Stomach (tissue), 9 donors: Measurements from ENCODE around the gene FLT3LG. TPM values are rescaled to one million over a fixed set of nuclear protein-coding genes. Genes with fewer than 3 reads are reported as not detected.
A peak's percentile ranks its signal among the peaks of the same experiment; 100 is the strongest.

Experiments used
- DNase-seq, 2 donors: peaks; one replicate each; pipeline versions ENCODE4 v3.0.0 to v3.0.0-alpha.2; 2013 to 2019
- H3K27ac ChIP-seq, 5 donors: fragments of 200-600 bp in 4 of 5; sonication (generic) in 4 of 5; one replicate each; pipeline ENCODE4 v1.5.1; 2013 to 2019; ENCODE audit warnings: mild to moderate bottlenecking in 1 of 5, moderate library complexity in 1 of 5
- H3K27me3 ChIP-seq, 3 donors: fragments of 200-600 bp; sonication (generic); one replicate each; pipeline ENCODE4 v1.5.1; 2017 to 2019; ENCODE audit warnings: mixed run types in 1 of 3
- H3K36me3 ChIP-seq, 4 donors: fragments of 200-600 bp; sonication (generic); 1 replicate in 3 of 4; 2 replicates in 1 of 4; pipeline ENCODE4 v1.5.1; 2016 to 2019
- H3K4me1 ChIP-seq, 4 donors: fragments of 200-600 bp; sonication (generic); one replicate each; pipeline ENCODE4 v1.5.1; 2016 to 2019
- H3K4me3 ChIP-seq, 4 donors: fragments of 200-600 bp; sonication (generic) in 3 of 4; one replicate each; pipeline ENCODE4 v1.5.1; 2016 to 2019; ENCODE audit warnings: mild to moderate bottlenecking in 1 of 4
- H3K9me3 ChIP-seq, 4 donors: fragments of 200-600 bp; sonication (generic); one replicate each; pipeline ENCODE4 v1.5.1; 2016 to 2019
- CTCF ChIP-seq, 7 experiments: fragments of 450-650 bp in 4 of 7; fragments of 200-600 bp in 3 of 7; sonication (generic) in 3 of 7; IDR thresholded peaks; one replicate each; pipeline ENCODE4 v1.5.1; 2016 to 2019; ENCODE audit warnings: antibody characterized with exemption in 7 of 7, control low read depth in 2 of 7, mild to moderate bottlenecking in 1 of 7
- EP300 ChIP-seq: sonication (generic); formaldehyde crosslinking; IDR thresholded peaks from one replicate; pipeline ENCODE4 v1.6.1; 2017; ENCODE audit warnings: antibody characterized with exemption
- POLR2A ChIP-seq, 4 donors: fragments of 450-650 bp; IDR thresholded peaks; one replicate each; pipeline ENCODE4 v1.6.1; 2016; ENCODE audit warnings: antibody characterized with exemption in 4 of 4, control low read depth in 2 of 4, mild to moderate bottlenecking in 1 of 4, moderate library complexity in 1 of 4
- POLR2AphosphoS5 ChIP-seq, 3 donors: sonication (generic); formaldehyde crosslinking; IDR thresholded peaks; one replicate each; pipeline ENCODE4 v1.6.1; 2016; ENCODE audit warnings: antibody characterized with exemption in 3 of 3
- WGBS, 5 donors: extraction: QIAGEN DNeasy Blood & Tissue Kit in 3 of 5; methylation state at CpG; one replicate each; pipeline versions ENCODE4 v1.1.5 to v1.1.7; 2013 to 2018; 5-methylcytosine and 5-hydroxymethylcytosine counted together
- intact Hi-C: fragments of 100-400 bp; cut with DNase I; formaldehyde crosslinking; loops from one replicate; pipeline ENCODE4 v1.15.1; 2023; ENCODE audit warnings: low total_unique reads
- polyA plus RNA-seq, 3 donors: library from polyadenylated mRNA; stranded (reverse); fragments of 200-250 nt; gene quantifications; one replicate each; pipeline ENCODE4 v1.2.3, GENCODE V29; 2013
- total RNA-seq, 5 donors: library from RNA; depleted of rRNA; stranded (reverse); fragments of >200 nt; gene quantifications; one replicate each; pipeline versions ENCODE4 v1.1.0 to v1.2.3, GENCODE V29; 2014 to 2016
- donor health status: healthy with polysubstance abuse.
- donor health status: Bipolar disorder and iron deficiency.
- donor health status: healthy.

Gene FLT3LG
- total and polyA plus RNA-seq, 8 donors: 1.3 to 14.5 (median 11.0) TPM; not detected in 3

GRCh38 chr19:49492573-49493405 lies 18.8 kb downstream of the FLT3LG start:
- intact Hi-C loops: no loop called here
- Histone ChIP-seq H3K36me3 (peaks cover 42 to 56% (median 50%) of the 10 kb centered on the region in 4 donors), H3K4me3 (no peak overlapping the region), H3K27ac (peak overlapping the region in 2 of 5 donors; percentile 4 to 36), H3K4me1 (peaks cover 38 to 63% (median 56%) of the 10 kb centered on the region in 4 donors), H3K27me3 (no peaks in the 10 kb centered on the region), H3K9me3 (no peaks in the 10 kb centered on the region)
- DNase-seq: peak in 1 of 2 donors; percentile 31
- WGBS, 5 donors: 41 to 62% (median 51%) methylated on average over 12 of the region's 12 CpGs
- TF ChIP-seq CTCF (IDR thresholded peaks at IDR 0.05): no peak
- TF ChIP-seq POLR2AphosphoS5 (IDR thresholded peaks at IDR 0.05): peak in 2 of 3 donors; percentile 3 to 33
- no peak for TF ChIP-seq POLR2A (IDR thresholded peaks at IDR 0.05)

- Histone ChIP-seq H3K4me3 (peak overlapping the region; percentile 72 to 93 (median 84)), H3K27me3 (no peaks in the 10 kb centered on the region), H3K36me3 (peaks cover 43 to 49% (median 48%) of the 10 kb centered on the region in 4 donors), H3K4me1 (peaks cover 44 to 63% (median 56%) of the 10 kb centered on the region in 4 donors), H3K27ac (peak overlapping the region; percentile 88 to 98 (median 96)), H3K9me3 (no peaks in the 10 kb centered on the region)
- 0 to 1% (median 1%) methylated on average over 8 to 11 of the region's 11 CpGs for WGBS, 5 donors
- intact Hi-C loops: no loop called here
- no peak for TF ChIP-seq EP300
- no peak for TF ChIP-seq CTCF (IDR thresholded peaks at IDR 0.05)
- no peak for TF ChIP-seq POLR2A (IDR thresholded peaks at IDR 0.05)
- no peak for TF ChIP-seq POLR2AphosphoS5 (IDR thresholded peaks at IDR 0.05)
- DNase-seq: no peak
Measured at GRCh38 chr19:49496574-49497008, 22.6 kb downstream of the FLT3LG start.

DNA sequence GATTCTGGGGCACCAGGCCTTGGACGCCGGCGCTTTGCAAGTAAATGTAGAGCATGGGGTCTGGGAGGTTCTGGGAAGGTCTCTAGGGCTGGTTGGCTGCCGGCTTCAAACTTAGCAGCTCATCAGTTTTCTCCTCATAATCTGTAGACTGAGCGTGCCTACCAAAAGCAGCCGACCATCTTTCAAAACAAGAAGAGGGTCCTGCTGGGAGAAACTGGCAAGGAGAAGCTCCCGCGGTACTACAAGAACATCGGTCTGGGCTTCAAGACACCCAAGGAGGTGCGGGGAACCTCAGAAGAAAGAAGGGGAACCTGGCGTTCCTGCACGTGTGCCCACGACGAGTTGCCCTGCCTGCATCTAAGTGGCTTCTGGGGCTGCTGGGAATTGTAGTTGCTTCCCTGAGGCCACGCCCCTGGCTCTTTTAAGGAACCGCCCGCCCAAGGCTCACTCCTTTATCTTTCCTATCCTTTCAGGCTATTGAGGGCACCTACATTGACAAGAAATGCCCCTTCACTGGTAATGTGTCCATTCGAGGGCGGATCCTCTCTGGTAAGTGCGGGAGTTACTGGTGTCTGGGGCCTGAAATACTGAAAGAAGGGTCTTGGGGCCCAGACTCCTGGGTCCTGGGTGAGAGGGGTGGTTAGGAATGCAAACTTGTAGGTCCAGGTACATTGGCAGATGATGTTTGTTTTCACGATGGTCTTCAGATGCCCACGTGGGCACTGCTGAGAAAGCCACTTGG lies 23.2 kb downstream of the FLT3LG start:
- intact Hi-C loops: no loop called here
- H3K9me3 ChIP-seq: no peaks in the 10 kb centered on the region
- peaks cover 44 to 57% (median 54%) of the 10 kb centered on the region in 4 donors for H3K4me1 ChIP-seq
- H3K36me3 ChIP-seq: peaks cover 37 to 43% (median 41%) of the 10 kb centered on the region in 4 donors
- no peak for TF ChIP-seq POLR2A (IDR thresholded peaks at IDR 0.05)
- peak in 2 of 3 donors; percentile 60 to 64 for TF ChIP-seq POLR2AphosphoS5 (IDR thresholded peaks at IDR 0.05)
- TF ChIP-seq CTCF (IDR thresholded peaks at IDR 0.05): no peak
- TF ChIP-seq EP300: no peak
- H3K27ac ChIP-seq: peak overlapping the region; percentile 88 to 98 (median 96)
- DNase-seq: peak; percentile 78 to 88
- peak overlapping the region; percentile 72 to 93 (median 84) for H3K4me3 ChIP-seq
- 8 to 16% (median 12%) methylated on average over 22 of the region's 22 CpGs for WGBS, 5 donors
- no peaks in the 10 kb centered on the region for H3K27me3 ChIP-seq

GRCh38 chr19:49497789-49498103 lies 23.7 kb downstream of the FLT3LG start:
- TF ChIP-seq EP300 (no peak), CTCF (IDR thresholded peaks at IDR 0.05) (no peak), POLR2AphosphoS5 (IDR thresholded peaks at IDR 0.05) (no peak), POLR2A (IDR thresholded peaks at IDR 0.05) (no peak)
- peak overlapping the region in 4 of 5 donors; percentile 91 to 98 (median 97) for H3K27ac ChIP-seq
- peak in 1 of 2 donors; percentile 22 for DNase-seq
- H3K9me3 ChIP-seq: no peaks in the 10 kb centered on the region
- H3K36me3 ChIP-seq: peaks cover 32 to 38% (median 36%) of the 10 kb centered on the region in 4 donors
- intact Hi-C loops: no loop called here
- H3K4me3 ChIP-seq: peak overlapping the region; percentile 72 to 93 (median 84)
- no peaks in the 10 kb centered on the region for H3K27me3 ChIP-seq
- H3K4me1 ChIP-seq: peaks cover 44 to 55% (median 53%) of the 10 kb centered on the region in 4 donors
- 75 to 90% (median 82%) methylated on average over 12 of the region's 12 CpGs for WGBS, 5 donors
